Common myeloid progenitor, CD34-positive (primary cell): Measurements from ENCODE around the gene EIF2A.
"Not testable (repeated sequence)": the region's sequence is repeated elsewhere in the genome, so short reads cannot be mapped to it uniquely, and the experiment has no call there.

Experiments used
- CTCF ChIA-PET: fragments of 350-600 bp; sonication (Branson Sonifier 250); formaldehyde crosslinking; loops from one replicate; lab custom pipeline; 2021; ENCODE audit warnings: antibody characterized with exemption; lab: Charles Lee
- POLR2A ChIA-PET: fragments of 350-600 bp; sonication (Branson Sonifier 250); formaldehyde crosslinking; loops from one replicate; lab custom pipeline; 2021; ENCODE audit warnings: antibody characterized with exemption; lab: Charles Lee
- DNase-seq, 3 donors: peaks; one replicate each; pipeline versions ENCODE4 v3.0.0 to v3.0.0-alpha.2; 2013
- H3K27ac ChIP-seq, 2 experiments: 1 replicate in 1 of 2; 2 replicates in 1 of 2; pipeline ENCODE4 v1.7.0; 2013; ENCODE audit warnings: inconsistent platforms in 2 of 2, low read length in 2 of 2, mild to moderate bottlenecking in 2 of 2, low read depth in 1 of 2, moderate library complexity in 1 of 2; ENCODE audit not compliant: severe bottlenecking in 2 of 2, insufficient read depth in 1 of 2, poor library complexity in 1 of 2
- H3K27me3 ChIP-seq, 5 experiments: replicated peaks in 2 of 5; 1 replicate in 3 of 5; 2 replicates in 2 of 5; pipeline versions ENCODE4 v1.6.1 to v1.7.0; 2013; ENCODE audit warnings: low read length in 4 of 5, mild to moderate bottlenecking in 2 of 5, moderate library complexity in 2 of 5, inconsistent platforms in 1 of 5; ENCODE audit not compliant: insufficient read depth in 5 of 5, control insufficient read depth in 4 of 5
- H3K36me3 ChIP-seq, 4 experiments: 1 replicate in 2 of 4; 2 replicates in 2 of 4; pipeline versions ENCODE4 v1.6.1 to v1.7.0; 2013; ENCODE audit warnings: low read length in 3 of 4, control low read depth in 1 of 4, mild to moderate bottlenecking in 1 of 4; ENCODE audit not compliant: control insufficient read depth in 4 of 4, insufficient read depth in 4 of 4
- H3K4me1 ChIP-seq, 4 experiments: 1 replicate in 3 of 4; 2 replicates in 1 of 4; pipeline versions ENCODE4 v1.6.1 to v1.7.1; 2013; ENCODE audit warnings: low read length in 3 of 4, mild to moderate bottlenecking in 3 of 4, control low read depth in 1 of 4, inconsistent platforms in 1 of 4, moderate library complexity in 1 of 4; ENCODE audit not compliant: control insufficient read depth in 4 of 4, insufficient read depth in 4 of 4; ENCODE audit errors: control extremely low read depth in 1 of 4
- H3K4me3 ChIP-seq, 7 experiments: 1 replicate in 4 of 7; 2 replicates in 3 of 7; pipeline versions ENCODE4 v1.5.1 to v1.7.0; 2013; ENCODE audit warnings: mild to moderate bottlenecking in 7 of 7, low read length in 6 of 7, moderate library complexity in 6 of 7, inconsistent platforms in 2 of 7, low read depth in 2 of 7, control low read depth in 1 of 7; ENCODE audit not compliant: insufficient read depth in 4 of 7, control insufficient read depth in 1 of 7; ENCODE audit errors: extremely low read depth in 1 of 7
- H3K9me3 ChIP-seq, 5 experiments: 1 replicate in 4 of 5; 2 replicates in 1 of 5; pipeline versions ENCODE4 v1.6.1 to v1.7.1; 2013; ENCODE audit warnings: low read length in 4 of 5, mild to moderate bottlenecking in 2 of 5, inconsistent platforms in 1 of 5, low read depth in 1 of 5, moderate library complexity in 1 of 5; ENCODE audit not compliant: control insufficient read depth in 4 of 5, insufficient read depth in 2 of 5; ENCODE audit errors: control extremely low read depth in 1 of 5
- whole genome bisulfite sequencing: methylation state at CpG from one replicate; pipeline ENCODE4 v1.1.5; 2013; ENCODE audit not compliant: insufficient coverage; 5-methylcytosine and 5-hydroxymethylcytosine counted together

The EIF2A gene

DNA sequence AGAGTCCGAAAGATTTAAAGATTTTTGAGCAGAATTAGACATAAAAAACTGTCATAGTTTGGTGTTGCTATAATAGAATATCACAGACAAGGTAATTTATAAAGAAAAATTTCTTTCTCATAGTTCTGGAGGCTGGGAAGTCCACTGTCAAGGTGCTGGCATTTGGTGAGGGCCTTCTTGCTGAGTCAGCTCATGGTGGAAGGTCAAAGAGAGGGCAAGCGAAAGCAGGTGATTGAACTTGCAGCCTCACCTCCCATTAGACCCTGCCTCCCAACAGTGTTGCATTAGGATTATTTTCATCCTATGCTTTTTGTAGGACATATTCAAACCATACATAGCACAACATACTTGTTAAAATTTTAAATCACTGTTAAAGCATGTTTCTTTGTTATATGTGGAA, 66.4 kb downstream of the EIF2A start:
- H3K4me3 ChIP-seq: no peak overlapping the region
- CTCF ChIA-PET: interaction anchor here (0.7 to 2.5 kb wide), 4 partner anchors 7 to 371 kb away, joined by 3 to 9 read pairs (median 4); partner anchors contain the start of gene SELENOT
- no CpG with 5 or more reads among the region's 2 CpGs for WGBS

DNA sequence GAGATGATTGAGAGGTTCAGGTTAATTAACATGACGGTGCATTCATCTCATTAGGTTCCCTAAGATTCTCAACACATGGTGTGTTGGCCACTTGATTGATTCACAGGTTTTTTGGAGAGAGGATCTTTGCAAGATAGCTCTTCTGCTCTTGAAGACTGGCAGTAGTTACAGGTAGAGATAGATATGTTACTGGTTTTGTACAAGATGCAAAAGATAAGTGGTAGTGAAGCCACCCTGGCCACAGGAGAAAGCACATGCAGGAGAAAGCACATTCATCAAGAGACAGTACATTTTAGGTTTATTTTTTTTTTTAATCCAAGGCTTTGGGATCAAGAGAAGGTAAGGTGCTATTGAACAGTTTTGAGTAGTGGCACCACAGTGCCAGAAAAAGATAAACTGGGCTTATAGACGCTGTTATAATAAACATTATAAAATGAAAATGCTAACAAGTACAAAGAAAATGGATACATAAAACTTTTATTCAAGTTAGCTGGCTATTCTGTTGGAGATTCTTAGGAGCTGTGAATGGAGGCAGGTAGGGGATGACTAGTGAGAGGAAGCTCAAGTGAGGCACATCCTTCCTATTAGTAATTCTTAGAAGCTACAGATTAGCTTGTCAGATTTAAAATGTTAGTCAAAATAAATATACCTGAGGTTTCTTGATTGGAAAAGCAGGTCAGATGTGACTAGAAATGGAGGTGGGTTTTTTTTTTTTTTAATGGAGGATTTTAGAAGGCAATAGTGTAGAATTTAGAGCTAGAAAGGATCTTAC, 67.3 kb downstream of the EIF2A start:
- ChIA-PET POLR2A (no interaction called here), CTCF (interaction anchor here (0.7 to 2.5 kb wide), 4 partner anchors 8 to 66 kb away, joined by 3 to 9 read pairs (median 4); partner anchors contain the start of gene SELENOT)
- peaks cover 0 to 15% (median 7%) of the 10 kb centered on the region in 4 experiments for H3K4me1 ChIP-seq
- no peaks in the 10 kb centered on the region for H3K27me3 ChIP-seq
- no peaks in the 10 kb centered on the region for H3K9me3 ChIP-seq
- 100% methylated on average over 1 of the region's 2 CpGs for WGBS
- H3K36me3 ChIP-seq: peaks cover 4 to 17% (median 11%) of the 10 kb centered on the region in 4 experiments
- DNase-seq: peak in 1 of 3 donors; percentile 28
- H3K27ac ChIP-seq: no peak overlapping the region
- no peak overlapping the region for H3K4me3 ChIP-seq

More for the DNA sequence above, 66.4 kb downstream of the EIF2A start:
- H3K9me3 ChIP-seq: no peaks in the 10 kb centered on the region
- peaks cover 0 to 15% (median 7%) of the 10 kb centered on the region in 4 experiments for H3K4me1 ChIP-seq
- POLR2A ChIA-PET: no interaction called here
- H3K27ac ChIP-seq: peak overlapping the region in 1 of 2 experiments; percentile 19
- no peaks in the 10 kb centered on the region for H3K27me3 ChIP-seq
- no peak for DNase-seq
- peaks cover 2 to 10% (median 6%) of the 10 kb centered on the region in 4 experiments for H3K36me3 ChIP-seq

- no peak overlapping the region for H3K27ac ChIP-seq
- ChIA-PET CTCF (interaction anchor here (0.9 to 1.6 kb wide), 2 partner anchors 15 to 143 kb away, joined by 3 read pairs; no protein-coding TSS in a partner anchor), POLR2A (no interaction called here)
- H3K36me3 ChIP-seq: peaks cover 6 to 24% (median 11%) of the 10 kb centered on the region in 4 experiments
- DNase-seq: no peak
- no peak overlapping the region for H3K4me3 ChIP-seq
- WGBS: 86% methylated on average over 1 of the region's 7 CpGs
- no peaks in the 10 kb centered on the region for H3K4me1 ChIP-seq
- H3K27me3 ChIP-seq: no peaks in the 10 kb centered on the region
- no peaks in the 10 kb centered on the region for H3K9me3 ChIP-seq
Observed at GRCh38 chr3:150620002-150620689, 73.6 kb downstream of the EIF2A start.

DNA sequence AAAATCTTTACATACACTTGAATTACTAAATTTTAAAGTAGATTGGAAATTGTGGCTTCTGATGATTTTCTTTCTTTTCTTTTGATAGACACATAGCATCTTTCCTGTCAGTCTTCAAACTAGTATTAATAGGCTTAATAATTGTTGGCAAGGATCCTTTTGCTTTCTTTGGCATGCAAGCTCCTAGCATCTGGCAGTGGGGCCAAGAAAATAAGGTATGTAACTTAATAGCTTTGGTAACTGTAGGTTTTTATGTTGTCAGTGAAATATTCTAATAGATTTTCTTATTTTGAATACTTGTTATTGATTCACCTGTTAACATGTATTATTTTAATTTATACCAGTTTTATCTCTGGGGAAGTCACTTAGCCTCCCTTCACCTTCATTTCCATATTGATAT, 76.4 kb downstream of the EIF2A start:
- H3K27me3 ChIP-seq, CTCF ChIA-PET, DNase-seq, POLR2A ChIA-PET, H3K27ac ChIP-seq, H3K9me3 ChIP-seq, H3K4me1 ChIP-seq, H3K4me3 ChIP-seq: not testable (repeated sequence)
- H3K36me3 ChIP-seq: peaks cover 16 to 51% (median 28%) of the 10 kb centered on the region in 4 experiments

GRCh38 chr3:150623945-150624344, 77.4 kb downstream of the EIF2A start:
- DNase-seq: no peak
- Histone ChIP-seq H3K27ac (no peak overlapping the region), H3K4me3 (no peak overlapping the region), H3K4me1 (no peaks in the 10 kb centered on the region), H3K27me3 (no peaks in the 10 kb centered on the region), H3K9me3 (no peaks in the 10 kb centered on the region), H3K36me3 (peaks cover 15 to 43% (median 26%) of the 10 kb centered on the region in 4 experiments)
- no CpG with 5 or more reads among the region's 1 CpG for WGBS
- POLR2A ChIA-PET: interaction anchor here (0.6 kb wide), 1 partner anchor 78 kb away, joined by 3 read pairs; the partner anchor contains the start of gene SERP1
- CTCF ChIA-PET: no interaction called here

GRCh38 chr3:150626148-150626930, 79.8 kb downstream of the EIF2A start:
- POLR2A ChIA-PET: no interaction called here
- Histone ChIP-seq H3K36me3 (peaks cover 15 to 44% (median 29%) of the 10 kb centered on the region in 4 experiments), H3K27ac (no peak overlapping the region), H3K27me3 (no peaks in the 10 kb centered on the region), H3K9me3 (no peaks in the 10 kb centered on the region), H3K4me3 (no peak overlapping the region), H3K4me1 (no peaks in the 10 kb centered on the region)
- WGBS: 90% methylated on average over 2 of the region's 2 CpGs
- CTCF ChIA-PET: interaction anchor here (0.7 kb wide), 1 partner anchor 12 kb away, joined by 3 read pairs; no protein-coding TSS in a partner anchor
- DNase-seq: no peak
